Activated CD4-positive, CD25-positive, alpha-beta regulatory T cell treated with anti-CD3 and anti-CD28 coated beads, Interleukin-2, amount 50 U/mL, for 16 hours (primary cell): Measurements from ENCODE around the gene C9orf72.
"Not testable (repeated sequence)": the region's sequence is repeated elsewhere in the genome, so short reads cannot be mapped to it uniquely, and the experiment has no call there.

Experiments used
- DNase-seq: peaks from one replicate; pipeline ENCODE4 v3.0.0-alpha.2; 2020; ENCODE audit warnings: low read depth, low spot score

Gene C9orf72, protein sequence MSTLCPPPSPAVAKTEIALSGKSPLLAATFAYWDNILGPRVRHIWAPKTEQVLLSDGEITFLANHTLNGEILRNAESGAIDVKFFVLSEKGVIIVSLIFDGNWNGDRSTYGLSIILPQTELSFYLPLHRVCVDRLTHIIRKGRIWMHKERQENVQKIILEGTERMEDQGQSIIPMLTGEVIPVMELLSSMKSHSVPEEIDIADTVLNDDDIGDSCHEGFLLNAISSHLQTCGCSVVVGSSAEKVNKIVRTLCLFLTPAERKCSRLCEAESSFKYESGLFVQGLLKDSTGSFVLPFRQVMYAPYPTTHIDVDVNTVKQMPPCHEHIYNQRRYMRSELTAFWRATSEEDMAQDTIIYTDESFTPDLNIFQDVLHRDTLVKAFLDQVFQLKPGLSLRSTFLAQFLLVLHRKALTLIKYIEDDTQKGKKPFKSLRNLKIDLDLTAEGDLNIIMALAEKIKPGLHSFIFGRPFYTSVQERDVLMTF

GRCh38 chr9:27572918-27573633 is at the start of gene C9orf72:
Gene C9orf72, minus strand, starts transcription at chr9:27573481. Its CDS starts 6,361 bp downstream, at chr9:27567120.
- DNase-seq, result peak; percentile 72

DNA sequence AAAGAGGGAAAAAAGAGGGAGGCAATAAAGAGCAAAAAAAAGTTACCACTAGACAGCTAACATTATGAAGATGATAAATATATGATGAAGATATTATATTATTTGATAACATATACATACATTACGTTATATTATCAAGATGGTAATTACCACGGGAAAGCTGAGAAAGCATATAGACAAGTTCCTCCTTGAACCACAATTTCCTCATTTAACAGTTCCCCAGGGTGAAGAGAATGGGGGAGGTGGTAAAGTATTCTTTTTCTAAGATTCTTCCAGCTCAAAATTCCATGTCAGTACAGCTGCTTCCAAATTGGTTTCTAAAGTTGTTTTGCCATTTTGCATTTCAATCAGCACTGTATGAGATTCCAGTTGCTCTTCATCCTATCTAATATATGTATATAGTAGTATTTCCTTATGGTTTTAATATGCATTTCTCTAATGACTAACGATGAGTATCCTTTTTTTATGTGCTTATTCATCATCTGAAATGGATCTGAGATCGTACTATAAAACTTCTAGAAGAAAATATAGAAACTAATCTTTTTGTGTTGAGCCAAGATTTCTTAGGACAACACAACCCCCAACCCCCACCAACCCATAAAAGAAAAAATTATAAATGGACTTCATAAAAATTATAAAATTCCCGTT is 49.5 kb upstream of the C9orf72 start:
- DNase-seq, result no peak

- no peak for DNase-seq
Observed at GRCh38 chr9:27619743-27620142, 46.5 kb upstream of the C9orf72 start.

DNA sequence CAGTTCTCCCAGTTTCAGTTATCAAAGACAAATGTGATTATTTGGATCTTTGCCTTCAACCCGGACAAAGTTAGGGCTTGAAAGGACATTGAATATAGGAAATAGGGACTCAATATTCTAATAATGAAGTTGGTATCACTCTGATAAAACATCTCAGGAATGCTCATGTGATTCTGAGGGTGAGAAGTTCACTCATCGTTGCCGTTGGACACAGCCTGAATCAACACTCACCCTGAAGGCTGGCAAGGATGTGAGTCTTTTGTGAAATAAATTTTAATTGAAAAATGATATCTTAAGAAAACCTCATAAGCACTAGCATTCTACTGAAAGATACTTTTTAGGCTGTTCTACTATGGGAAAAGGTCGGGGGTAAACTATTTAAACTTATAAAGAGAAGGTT is 44.8 kb upstream of the C9orf72 start:
- no peak for DNase-seq

DNA sequence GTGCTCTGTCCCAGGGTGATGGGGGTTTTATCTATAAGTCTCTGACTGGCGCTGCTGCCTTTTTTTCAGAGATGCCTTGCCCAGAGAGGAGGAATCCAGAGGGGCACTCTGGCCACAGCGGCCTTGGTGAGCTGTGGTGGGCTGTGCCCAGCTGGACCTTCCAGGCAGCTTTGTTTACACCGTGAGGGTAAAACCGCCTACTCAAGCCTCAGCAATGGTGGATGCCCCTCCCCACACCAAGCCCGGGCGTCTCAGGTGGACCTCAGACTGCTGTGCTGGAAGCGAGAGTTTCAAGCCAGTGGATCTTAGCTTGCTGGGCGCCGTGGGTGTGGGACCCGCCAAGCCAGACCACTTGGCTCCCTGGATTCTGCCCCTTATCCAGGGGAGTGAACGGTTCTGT is 41.3 kb upstream of the C9orf72 start:
- no peak for DNase-seq

DNA sequence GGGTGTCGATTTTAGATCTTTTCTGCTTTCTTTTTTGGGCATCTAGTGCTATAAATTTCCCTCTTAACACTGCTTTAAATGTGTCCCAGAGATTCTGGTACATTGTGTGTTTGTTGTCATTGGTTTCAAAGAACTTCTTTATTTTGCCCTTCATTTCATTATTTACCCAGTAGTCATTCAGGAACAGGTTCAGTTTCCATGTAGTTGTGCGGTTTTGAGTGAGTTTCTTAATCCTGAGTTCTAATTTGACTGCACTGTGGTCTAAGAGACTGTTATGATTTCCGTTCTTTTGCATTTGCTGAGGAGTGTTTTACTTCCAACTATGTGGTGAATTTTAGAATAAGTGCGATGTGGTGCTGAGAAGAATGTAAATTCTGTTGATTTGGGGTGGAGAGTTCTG is 38.8 kb upstream of the C9orf72 start:
- DNase-seq, result not testable (repeated sequence)

DNA sequence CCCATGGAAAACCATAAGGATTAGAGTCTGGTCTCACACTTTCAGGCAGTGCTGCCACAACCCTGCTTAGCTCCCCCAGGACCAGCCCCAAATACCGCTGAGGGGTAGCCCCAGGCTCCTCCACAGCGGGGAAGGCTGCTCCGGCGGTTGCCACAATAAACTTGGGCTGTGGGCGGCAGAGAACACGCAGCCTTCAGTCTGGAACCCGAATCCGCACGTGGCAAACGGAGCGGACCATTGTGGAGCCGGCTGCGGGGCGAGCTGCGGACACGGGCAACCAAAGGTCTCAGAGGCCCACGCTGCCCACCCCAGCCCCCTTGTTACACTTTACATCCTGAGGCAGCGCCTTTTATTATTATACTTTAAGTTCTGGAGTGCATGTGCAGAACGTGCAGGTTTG is 37.3 kb upstream of the C9orf72 start:
- no peak for DNase-seq

DNA sequence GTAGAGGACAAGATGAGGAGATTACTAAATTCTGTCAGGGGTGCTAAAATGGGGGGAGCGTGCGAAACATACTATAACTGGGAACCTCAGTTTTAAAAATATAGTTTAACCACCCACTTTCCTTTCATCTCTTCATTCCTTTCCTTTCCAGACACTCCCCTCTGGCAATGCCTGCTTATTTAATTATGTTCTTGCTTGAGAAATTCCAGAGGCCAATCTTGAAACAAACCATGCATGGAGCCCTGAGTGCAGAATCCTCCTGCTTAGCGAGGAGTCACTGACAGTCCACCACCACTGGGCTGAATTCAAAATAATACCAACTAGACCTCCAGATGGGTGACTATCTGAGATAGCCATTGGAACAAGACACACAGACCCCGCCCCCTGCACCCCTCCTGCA is 29.7 kb upstream of the C9orf72 start:
- no peak for DNase-seq

DNA sequence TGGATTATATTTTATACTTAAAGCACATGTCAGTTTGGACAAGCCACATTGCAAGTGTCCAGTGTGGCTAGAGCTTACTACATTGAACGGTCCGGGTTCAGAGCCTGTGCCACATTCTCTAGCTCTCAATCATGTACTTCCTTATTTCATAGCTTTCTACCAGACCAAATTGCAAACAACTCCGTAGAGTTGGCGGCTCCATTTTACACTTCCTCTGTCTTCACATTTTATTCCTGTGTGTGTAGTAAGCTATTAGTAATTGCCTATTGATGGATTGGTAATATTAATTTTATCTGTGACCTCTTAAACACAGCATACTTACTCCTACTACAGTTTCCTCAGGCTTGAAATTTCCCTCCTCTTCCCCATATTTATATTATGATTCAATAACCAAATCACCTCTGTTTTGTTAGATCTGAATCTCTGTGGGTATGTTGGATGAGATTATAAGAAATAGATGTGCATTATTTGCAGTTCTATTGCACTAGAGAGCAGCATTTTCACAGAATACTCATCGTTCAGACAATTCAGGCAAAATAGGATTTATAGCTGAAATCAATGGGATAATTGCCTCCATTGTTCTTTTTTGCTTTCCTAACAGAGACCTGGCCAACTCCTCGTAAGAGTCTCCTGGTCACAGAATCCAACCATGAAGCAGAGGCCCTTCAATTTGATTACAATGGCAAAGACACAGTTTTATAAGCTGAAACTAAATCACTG is 29.0 kb upstream of the C9orf72 start:
- DNase-seq, result no peak

DNA sequence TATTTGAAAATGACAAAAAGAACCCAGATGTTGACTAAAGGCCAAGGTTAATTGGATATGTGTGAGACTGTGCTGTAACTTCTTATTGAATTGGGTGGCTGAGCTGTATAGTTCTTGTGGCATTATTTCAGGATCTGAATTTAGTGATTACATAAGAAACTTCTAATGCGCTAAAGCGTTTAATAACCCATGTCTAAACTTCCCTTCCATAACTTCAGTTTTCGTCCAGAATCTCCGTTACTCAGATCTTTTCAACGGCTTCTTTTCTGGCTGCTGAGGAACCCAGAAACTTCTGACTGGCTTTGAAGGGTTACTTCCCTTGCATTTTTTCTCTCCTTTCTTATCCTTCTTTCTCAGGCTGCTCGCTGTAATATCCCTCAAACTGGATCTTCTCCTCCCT is 28.1 kb upstream of the C9orf72 start:
- DNase-seq, result no peak

DNA sequence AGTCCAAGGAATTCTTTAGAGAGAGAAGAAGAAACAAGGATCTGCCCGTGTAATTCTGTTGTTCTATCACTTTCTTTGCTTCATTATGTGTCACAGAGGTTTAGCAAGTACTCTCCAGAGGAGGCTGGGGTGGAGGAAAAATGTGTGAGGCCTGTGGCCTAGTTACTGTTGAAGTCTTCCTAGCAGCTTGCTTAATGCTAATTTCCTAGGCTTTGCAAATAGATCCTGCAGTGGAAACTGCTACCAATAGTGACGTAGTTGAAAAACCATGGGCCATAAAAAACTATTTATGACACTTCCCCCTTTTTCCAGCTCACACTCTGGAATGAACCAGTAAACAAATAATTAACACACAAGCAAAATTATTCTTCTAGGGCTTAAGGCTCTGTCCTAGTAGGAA is 27.0 kb upstream of the C9orf72 start:
- no peak for DNase-seq

DNA sequence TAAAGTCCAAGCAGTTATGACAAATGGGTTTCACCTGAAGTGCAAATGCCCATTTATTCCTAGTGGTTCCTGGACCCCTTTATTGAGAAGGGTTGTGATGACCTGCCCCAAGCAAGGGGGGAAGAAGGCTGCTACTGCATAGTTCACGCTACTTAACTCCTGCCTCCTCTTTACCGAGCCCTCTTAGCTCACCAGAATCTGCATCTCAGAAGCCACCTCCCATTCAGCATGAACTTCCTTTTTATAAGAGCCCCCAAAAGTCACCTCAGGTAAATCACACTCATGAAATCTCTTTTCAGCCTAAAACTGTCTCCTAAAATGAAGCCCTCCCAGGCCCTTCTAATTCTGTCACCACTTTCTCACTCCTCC is 26.6 kb upstream of the C9orf72 start:
- DNase-seq, result no peak

- no peak for DNase-seq
Observed at GRCh38 chr9:27599102-27599869, 26.0 kb upstream of the C9orf72 start.

DNA sequence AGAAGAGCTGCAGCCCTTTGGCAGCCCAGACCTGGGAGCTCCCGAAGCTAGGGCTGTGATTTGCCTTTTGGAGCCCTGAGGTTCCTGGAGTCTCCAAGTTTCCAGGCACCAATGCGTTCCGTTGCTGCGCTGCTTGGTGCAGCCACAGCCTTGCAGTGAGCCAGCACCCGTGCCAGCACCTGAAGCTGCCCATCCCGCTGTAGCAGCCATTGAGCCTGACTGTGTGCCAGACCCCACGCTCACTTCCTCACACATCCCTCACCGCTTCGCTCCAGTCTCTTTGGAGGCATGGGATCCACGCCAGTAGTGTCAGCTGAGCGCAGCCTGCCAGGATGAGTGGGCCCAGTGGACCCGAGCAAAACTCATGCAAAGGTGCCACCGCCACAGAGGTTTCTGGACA is 22.5 kb upstream of the C9orf72 start:
- DNase-seq, result no peak

GRCh38 chr9:27591672-27592071 is 18.4 kb upstream of the C9orf72 start:
- DNase-seq, result no peak

DNA sequence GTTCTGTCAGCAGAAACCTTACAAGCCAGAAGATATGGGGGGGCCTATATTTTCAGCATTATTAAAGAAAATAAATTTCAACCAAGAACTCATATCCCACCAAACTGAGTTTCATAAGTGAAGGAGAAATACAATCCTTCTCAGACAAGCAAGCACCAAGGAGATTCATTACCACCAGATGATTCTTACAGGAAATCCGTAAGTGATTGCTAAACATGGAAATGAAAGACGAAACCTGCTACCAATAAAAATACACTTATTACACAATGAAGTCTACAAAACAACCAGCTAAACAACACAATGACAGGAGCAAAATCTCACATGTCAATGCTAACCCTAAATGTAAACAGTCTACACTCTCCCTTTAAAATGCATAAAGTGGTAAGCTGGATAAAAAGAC is 17.8 kb upstream of the C9orf72 start:
- no peak for DNase-seq

DNA sequence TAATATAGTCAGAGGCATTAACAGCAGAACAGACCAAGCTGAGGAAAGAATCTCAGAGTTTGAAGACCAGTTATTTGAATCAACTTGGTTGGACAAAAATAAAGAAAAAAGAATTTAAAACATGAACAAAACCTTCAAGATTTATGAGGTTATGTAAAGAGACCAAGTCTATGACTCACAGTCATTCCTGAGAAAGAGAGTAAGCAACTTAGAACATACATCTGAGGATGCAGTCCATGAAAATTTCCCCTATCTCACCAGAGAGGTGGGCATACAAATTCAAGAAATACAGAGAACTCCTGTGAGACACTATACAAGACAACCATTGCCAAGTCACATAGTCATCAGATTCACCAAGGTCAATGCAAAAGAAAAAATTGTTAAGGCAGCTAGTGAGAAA is 17.4 kb upstream of the C9orf72 start:
- no peak for DNase-seq

DNA sequence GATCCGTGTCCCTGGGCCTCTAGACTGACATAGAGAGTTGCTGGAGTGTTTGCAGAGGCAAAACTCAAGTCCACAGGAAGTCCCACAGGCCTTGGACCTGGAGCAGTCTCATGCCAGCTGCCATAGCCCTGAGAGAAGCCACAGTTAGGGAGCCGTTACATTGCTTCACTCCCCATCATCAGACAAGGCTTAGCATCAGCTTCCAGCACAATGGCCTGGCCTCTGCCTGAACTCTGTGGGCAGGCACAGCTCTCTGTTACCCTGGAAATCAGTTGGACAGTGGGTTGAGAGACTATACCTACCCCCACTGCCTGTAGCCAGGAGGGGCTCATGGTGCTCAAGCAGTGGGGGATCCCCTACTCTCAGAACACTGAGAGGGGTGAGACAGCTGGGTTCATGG is 16.2 kb upstream of the C9orf72 start:
- no peak for DNase-seq

- no peak for DNase-seq
Observed at GRCh38 chr9:27586304-27586703, 13.0 kb upstream of the C9orf72 start.

DNA sequence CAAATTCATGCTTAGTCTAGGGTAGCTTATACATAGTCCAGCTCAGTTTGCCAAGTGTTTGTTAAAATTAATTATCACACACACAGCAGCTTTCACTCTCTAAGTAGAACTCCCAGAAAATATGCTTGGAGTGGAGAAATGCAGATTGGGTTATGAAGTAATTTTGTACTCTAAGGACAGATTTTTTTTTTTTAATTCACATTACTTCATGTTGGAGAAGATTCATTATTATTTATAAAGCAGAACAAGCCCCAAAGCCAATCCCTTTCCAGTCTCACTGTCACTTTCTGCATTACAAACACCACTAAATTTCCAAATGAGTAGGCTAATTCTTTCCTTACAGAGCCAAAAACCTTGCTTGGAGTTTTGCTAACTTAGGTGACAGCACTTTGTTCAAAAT is 11.7 kb upstream of the C9orf72 start:
- no peak for DNase-seq

- no peak for DNase-seq
Observed at GRCh38 chr9:27582794-27583193, 9.5 kb upstream of the C9orf72 start.
